ENCODE data around the gene ST7. TPM values are rescaled to one million over a fixed set of nuclear protein-coding genes. Genes with fewer than 3 reads are reported as not detected.
A peak's percentile ranks its signal among the peaks of the same experiment; 100 is the strongest.

ST7 gene
- total RNA-seq, 1 experiment from 2014 or later, result 12.4 TPM

- TF ChIP-seq ARID4B (CRISPR knock-in tag; IDR thresholded peaks at IDR 0.05; ENCODE audit: borderline replicate concordance), result no peak
- no peak for TF ChIP-seq ZSCAN18 (CRISPR knock-in tag; IDR thresholded peaks at IDR 0.05)
- no peak for TF ChIP-seq NFATC4 (CRISPR knock-in tag; IDR thresholded peaks at IDR 0.05)
- TF ChIP-seq MLX (CRISPR knock-in tag; IDR thresholded peaks at IDR 0.05), result no peak
- no peak for TF ChIP-seq ZNF396 (CRISPR knock-in tag; IDR thresholded peaks at IDR 0.05; ENCODE audit: borderline replicate concordance)
Measured at GRCh38 chr7:117219485-117219884, 266.2 kb downstream of the ST7 start (continued).

GRCh38 chr7:117220836-117221235 is 267.5 kb downstream of the ST7 start:
- CTCF ChIA-PET, result no interaction called here
- H3K4me1 Mint-ChIP-seq, result peaks cover 2% of the 10 kb centered on the region
- H3K9me3 Mint-ChIP-seq, result no peaks in the 10 kb centered on the region
- H3K36me3 Mint-ChIP-seq, result no peaks in the 10 kb centered on the region
- no peak overlapping the region for H3K27ac Mint-ChIP-seq
- no peaks in the 10 kb centered on the region for H3K27me3 Mint-ChIP-seq (ENCODE audit: low read depth)
- POLR2A ChIA-PET, result no interaction called here
- ATAC-seq, result peak; percentile 79
- DNase-seq (ENCODE audit: low spot score), result peak; percentile 34
- H3K4me3 Mint-ChIP-seq, result no peak overlapping the region
- TF ChIP-seq JUN (CRISPR knock-in tag; IDR thresholded peaks at IDR 0.05), result no peak
- no peak for TF ChIP-seq ZNF121 (CRISPR knock-in tag; IDR thresholded peaks at IDR 0.05)
- TF ChIP-seq NR2C2 (CRISPR knock-in tag; IDR thresholded peaks at IDR 0.05), result no peak
- TF ChIP-seq SMAD3 (CRISPR knock-in tag; IDR thresholded peaks at IDR 0.05; ENCODE audit: borderline replicate concordance), result no peak
- no peak for TF ChIP-seq EMX1 (CRISPR knock-in tag; IDR thresholded peaks at IDR 0.05)
- TF ChIP-seq ZNF396 (CRISPR knock-in tag; IDR thresholded peaks at IDR 0.05; ENCODE audit: borderline replicate concordance), result no peak
- no peak for TF ChIP-seq ZNF532 (CRISPR knock-in tag; IDR thresholded peaks at IDR 0.05; ENCODE audit: borderline replicate concordance)
- no peak for TF ChIP-seq E2F1 (CRISPR knock-in tag; IDR thresholded peaks at IDR 0.05)
- no peak for TF ChIP-seq ZNF281 (CRISPR knock-in tag; IDR thresholded peaks at IDR 0.05)
- TF ChIP-seq E2F5 (CRISPR knock-in tag; IDR thresholded peaks at IDR 0.05), result no peak
- TF ChIP-seq GRHL2 (CRISPR knock-in tag; IDR thresholded peaks at IDR 0.05; ENCODE audit: insufficient replicate concordance, severe bottlenecking), result no peak
- TF ChIP-seq PRRX2 (CRISPR knock-in tag; IDR thresholded peaks at IDR 0.05), result no peak
- no peak for TF ChIP-seq CDX4 (CRISPR knock-in tag; IDR thresholded peaks at IDR 0.05; ENCODE audit: borderline replicate concordance)
- TF ChIP-seq USF1 (CRISPR knock-in tag; IDR thresholded peaks at IDR 0.05), result no peak
- no peak for TF ChIP-seq CBFB (CRISPR knock-in tag; IDR thresholded peaks at IDR 0.05; ENCODE audit: low read depth)

All from WTC11 (cell line).